Epithelial cell of alveolus of lung (primary cell): ENCODE data around the gene PAK4. TPM values are rescaled to one million over a fixed set of nuclear protein-coding genes. Genes with fewer than 3 reads are reported as not detected.

Experiments used
- total RNA-seq: library from RNA; depleted of rRNA; stranded (reverse); fragments of >200 nt; gene quantifications from 2 replicates; pipeline ENCODE4 v1.2.1, GENCODE V29; 2015

Gene PAK4
- total RNA-seq = 12.0 and 13.6 TPM in 2 replicates

DNA sequence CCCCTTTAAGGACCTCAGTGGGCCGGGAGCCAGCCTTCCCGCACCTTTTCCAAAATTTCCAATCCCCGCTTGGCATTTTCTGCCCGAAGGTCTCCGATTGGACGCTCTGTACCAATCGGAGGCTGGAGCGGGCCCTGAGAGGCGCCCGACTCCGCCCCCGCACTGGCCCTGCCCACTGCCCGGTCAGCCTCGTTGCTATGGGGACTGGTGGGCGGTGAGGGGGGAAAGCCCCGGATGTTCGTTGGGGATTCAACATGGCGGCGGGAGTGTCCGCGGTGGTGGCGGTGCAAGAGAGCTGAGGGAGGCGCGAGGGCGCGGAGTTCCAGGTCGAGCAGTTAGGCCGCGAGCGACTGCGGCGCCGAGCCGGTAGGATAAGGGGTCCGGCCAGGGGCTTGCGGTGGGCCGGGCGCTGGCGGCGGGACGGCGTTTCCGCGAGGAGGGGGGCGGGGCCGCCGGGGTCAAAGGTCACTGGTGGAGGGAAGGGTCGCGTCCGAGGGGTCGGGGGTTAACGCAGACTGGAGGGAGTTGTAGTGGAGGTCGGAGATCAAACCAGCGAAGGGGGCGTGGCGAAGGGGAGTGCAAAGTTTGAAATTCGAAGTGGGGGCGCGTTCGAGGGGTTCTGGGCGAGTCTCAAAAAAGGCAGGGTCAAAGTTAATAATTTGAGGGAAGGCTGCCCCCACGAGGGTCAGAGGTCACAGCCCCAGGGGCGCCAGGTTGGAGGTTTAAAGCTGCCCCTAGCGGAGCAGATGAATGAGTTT, at the start of gene PAK4:
PAK4 (plus strand) TSS at position 233 of the 758 bp plus-strand sequence. CDS start 43,768 bp downstream, outside the sequence.

DNA sequence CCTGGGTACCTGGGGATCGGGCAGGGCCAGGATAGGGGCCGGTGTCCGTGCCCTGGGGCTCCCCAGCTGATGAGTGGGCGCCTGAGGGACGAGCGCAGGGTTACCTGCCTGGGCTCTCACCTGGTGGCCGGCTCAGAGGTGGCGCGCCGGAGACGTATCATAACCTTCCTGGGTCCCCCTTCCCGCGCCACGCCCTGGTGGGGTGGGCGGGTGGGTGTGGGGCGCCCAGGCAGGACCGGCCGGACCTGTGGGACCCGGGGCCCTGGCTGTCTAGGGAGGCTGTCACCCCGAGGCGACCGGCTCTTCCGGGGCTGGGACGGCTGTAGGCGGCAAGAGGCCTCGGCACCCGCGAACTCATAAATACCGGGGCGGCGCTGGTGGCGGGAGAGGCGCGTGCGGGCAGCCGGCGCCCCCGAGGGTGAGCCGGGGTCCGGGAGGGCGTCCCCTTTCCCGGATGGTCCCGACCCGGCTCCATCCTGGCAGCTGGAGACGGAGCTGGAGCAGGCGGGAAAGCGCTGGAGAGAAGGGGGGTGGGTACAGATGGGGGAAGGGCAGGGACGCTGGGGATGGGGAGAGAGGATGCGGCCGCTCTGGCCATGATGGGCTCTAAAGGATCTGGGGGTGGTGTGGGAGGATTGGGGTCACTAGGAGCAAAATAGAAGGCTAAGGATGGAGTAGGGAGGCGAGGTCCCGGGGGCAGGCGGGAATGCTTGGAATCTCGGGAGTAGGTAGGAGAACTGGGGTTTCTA, 41.4 kb upstream of the PAK4 start, which contains the start of gene ACP7:
ACP7 (plus strand) TSS at position 386 of the 749 bp plus-strand sequence. CDS start 902 bp downstream, outside the sequence.

DNA sequence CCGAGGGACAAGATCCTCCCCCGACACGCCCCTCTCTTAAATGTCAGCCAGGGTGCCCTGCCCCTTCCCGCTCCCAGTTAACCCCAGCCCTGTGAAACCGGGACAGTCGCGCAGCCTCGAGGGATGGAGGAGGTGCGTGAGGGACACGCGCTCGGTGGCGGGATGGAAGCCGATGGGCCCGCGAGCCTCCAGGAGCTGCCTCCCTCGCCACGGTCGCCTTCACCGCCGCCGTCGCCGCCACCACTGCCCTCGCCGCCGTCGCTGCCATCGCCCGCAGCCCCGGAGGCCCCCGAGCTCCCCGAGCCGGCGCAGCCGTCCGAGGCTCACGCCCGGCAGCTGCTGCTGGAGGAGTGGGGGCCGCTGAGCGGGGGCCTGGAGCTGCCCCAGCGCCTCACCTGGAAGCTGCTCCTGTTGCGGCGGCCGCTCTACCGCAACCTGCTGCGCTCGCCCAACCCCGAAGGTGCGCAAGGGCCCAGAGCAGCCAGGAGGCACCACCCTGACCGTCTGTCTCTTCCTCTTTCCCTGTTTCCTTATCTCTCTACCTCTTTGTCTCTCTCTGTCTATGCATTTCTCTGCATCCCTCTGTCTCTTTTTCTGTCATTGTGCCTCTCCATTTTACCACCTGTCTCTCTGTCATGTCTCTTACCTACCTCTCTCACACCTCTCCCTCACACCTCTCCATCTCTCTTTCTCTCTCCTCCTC, 71.4 kb downstream of the PAK4 start, which contains the start of gene NCCRP1:
NCCRP1 (plus strand) TSS at position 105 of the 703 bp plus-strand sequence; CDS start at position 124, 19 bp downstream.

DNA sequence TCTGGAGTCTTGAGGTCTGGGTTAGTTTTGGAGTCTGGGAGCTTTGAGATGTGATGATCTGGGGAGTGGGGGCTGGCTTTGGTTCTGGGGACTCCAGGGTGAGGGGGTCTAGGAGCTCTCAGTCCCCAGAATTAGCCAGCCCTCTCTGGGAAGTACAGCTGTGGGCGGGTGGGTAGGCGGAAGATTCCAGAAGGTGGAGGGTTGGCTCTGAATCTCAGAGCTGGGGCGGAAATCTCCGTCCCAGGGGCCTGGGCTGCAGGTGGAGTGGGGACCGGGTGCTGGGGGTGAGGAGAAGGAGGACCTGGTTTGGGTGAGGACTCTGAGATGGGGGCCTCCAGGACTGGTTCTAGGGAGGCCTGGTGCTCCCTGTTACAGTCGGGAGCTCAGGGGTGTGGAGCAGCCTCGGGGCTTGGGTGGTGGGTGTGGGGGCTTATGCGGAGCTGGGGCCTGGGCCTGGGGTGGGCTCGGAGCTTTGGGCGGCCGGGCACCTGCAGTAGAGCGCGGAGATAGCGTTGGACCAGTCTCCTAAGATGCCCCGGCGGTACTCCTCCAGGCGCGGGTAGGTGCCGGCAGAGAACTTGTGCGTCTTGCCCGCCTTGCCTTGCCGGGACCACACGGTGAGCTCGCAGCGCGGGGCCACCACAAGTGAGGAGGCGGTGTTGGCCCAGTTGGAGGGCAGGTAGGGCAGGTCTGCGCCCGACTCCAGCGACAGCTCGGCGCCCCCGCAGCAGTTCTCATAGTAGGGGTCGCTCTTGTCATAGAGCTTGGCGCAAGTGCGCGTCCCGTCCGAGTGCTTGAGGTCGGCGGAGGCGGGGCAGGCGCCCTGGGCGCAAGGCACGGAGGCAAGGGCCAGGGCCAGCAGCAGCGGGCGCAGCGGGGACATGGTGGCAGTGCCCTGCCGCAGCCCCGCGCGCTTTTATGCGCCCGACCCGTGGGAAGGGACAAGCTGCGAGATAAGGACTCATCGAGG, 78.1 kb downstream of the PAK4 start, which contains the start of gene SYCN:
SYCN (minus strand) TSS at position 892 of the 970 bp plus-strand sequence; CDS start at position 883, 9 bp downstream.

Other genes starting within 250 kb of the PAK4 start
- 4.5 and 5.8 TPM in 2 replicates for gene RINL, start 247.5 kb upstream of the PAK4 start, total RNA-seq
- 43.0 and 53.8 TPM in 2 replicates for gene SIRT2, start 226.2 kb upstream of the PAK4 start, total RNA-seq
- 16.2 and 20.2 TPM in 2 replicates for gene NFKBIB, start 225.8 kb upstream of the PAK4 start, total RNA-seq
- 0.16 TPM in 1 of 2 replicates, not detected in the other for gene CCER2, start 213.6 kb upstream of the PAK4 start, total RNA-seq
- gene SARS2, start 195.0 kb upstream of the PAK4 start, total RNA-seq = 27.8 and 32.5 TPM in 2 replicates
- gene MRPS12, start 194.8 kb upstream of the PAK4 start, total RNA-seq = 32.4 and 61.2 TPM in 2 replicates
- 24.3 and 39.8 TPM in 2 replicates for gene FBXO17, start 150.0 kb upstream of the PAK4 start, total RNA-seq
- 2.1 and 3.4 TPM in 2 replicates for gene FBXO27, start 93.2 kb upstream of the PAK4 start, total RNA-seq
- gene ACP7, start 41.4 kb upstream of the PAK4 start, total RNA-seq = 0.26 TPM in 1 of 2 replicates, not detected in the other
- gene NCCRP1, start 71.2 kb downstream of the PAK4 start, total RNA-seq = not detected in 2 replicates
- not detected in 2 replicates for gene SYCN, start 78.5 kb downstream of the PAK4 start, total RNA-seq
- gene IFNL3, start 119.2 kb downstream of the PAK4 start, total RNA-seq = not detected in 2 replicates
- not detected in 2 replicates for gene IFNL4, start 123.1 kb downstream of the PAK4 start, total RNA-seq
- not detected in 2 replicates for gene IFNL2, start 142.6 kb downstream of the PAK4 start, total RNA-seq
- not detected in 2 replicates for gene IFNL1, start 170.6 kb downstream of the PAK4 start, total RNA-seq
- gene LRFN1, start 195.1 kb downstream of the PAK4 start, total RNA-seq = 0.91 and 3.5 TPM in 2 replicates
- gene GMFG, start 210.3 kb downstream of the PAK4 start, total RNA-seq = 8.0 and 15.0 TPM in 2 replicates
- gene SAMD4B, start 216.6 kb downstream of the PAK4 start, total RNA-seq = 57.8 and 74.8 TPM in 2 replicates